Left ventricle myocardium superior (tissue), 1 donor: Measurements from ENCODE around the gene SRGAP1. TPM values are rescaled to one million over a fixed set of nuclear protein-coding genes. Genes with fewer than 3 reads are reported as not detected.
"Not testable (repeated sequence)": the region's sequence is repeated elsewhere in the genome, so short reads cannot be mapped to it uniquely, and the experiment has no call there.

Source experiments
- ATAC-seq: fragments of 200-7000 bp; cut with Tn5 transposase; one replicate; pipeline ENCODE4 v1.9.1; 2020; ENCODE audit warnings: mild to moderate bottlenecking, moderate library complexity
- DNase-seq: peaks from one replicate; pipeline ENCODE4 v3.0.0-alpha.2; 2020
- intact Hi-C: fragments of 100-400 bp; cut with micrococcal nuclease; formaldehyde crosslinking; loops from one replicate; pipeline ENCODE4 v1.11.0; 2022
- total RNA-seq: library from RNA; stranded (reverse); fragmentation: NEBNext Ultra II Directional; extraction: Animal tissue kit (Norgen Biotek cat#: 25700); gene quantifications from one replicate; pipeline ENCODE4 v1.2.1, GENCODE V29; 2021
- donor health status: DM: no; HTN: yes; CAD: no; lungs with severe emphysema.

Gene SRGAP1
- total RNA-seq, 1 donor from 2014 or later: 2.6 TPM

DNA sequence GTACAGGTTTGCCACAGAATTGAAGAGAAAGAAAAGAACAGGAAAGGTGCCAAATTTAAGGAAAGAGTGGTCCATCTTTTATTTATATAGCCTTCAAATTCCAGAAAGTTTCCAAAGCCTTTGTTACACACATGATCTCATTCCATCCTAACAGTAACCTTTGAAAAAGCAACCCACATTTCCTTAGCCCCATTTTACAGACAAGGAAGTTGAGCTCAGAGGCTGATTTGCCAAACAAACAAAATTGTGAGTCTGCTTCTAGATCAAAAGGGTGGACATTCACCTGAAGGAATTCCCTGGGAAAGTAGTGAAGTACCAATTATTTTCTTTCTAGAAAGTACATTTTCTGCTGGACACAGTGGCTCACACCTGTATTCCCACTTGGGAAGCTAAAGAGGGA lies 345.6 kb downstream of the SRGAP1 start:
- ATAC-seq (no peak), DNase-seq (no peak)
- intact Hi-C loops: no loop called here

DNA sequence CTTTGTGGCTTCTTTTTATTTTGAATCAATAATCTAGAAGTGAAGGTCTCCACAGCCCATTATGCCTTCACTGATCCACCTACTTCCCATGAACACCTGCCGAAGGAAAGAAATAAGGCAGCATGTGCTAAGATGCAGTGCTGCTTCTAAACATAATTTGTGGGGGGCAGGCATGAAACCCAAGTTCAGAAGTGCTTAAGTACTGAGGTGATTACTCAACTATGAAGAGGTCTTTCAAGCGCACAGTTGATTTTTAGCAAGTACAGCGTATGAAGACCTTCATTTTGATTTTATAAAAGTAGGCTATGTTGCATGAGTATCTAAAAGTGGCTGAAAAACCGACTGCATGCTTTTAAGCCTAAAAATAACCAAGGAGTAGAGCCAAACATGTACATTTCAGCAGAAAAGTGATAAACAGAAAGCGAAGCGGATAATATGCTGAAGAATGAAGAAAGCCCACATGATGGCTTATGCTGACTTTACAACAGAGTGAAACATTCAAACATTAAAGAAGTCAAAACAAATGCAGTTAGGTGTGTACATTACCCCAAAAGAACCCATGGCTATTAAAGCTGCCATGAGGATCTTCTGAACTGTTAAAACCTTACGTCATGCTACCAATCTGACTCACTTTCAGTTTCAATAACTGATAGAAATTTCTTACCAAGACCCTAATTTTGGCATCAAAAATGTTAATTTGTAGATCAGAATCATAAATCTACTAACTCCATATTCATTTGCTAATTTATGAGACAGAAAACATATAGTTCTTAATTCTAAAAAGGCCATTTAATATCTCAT lies 348.3 kb downstream of the SRGAP1 start:
- DNase-seq (no peak), ATAC-seq (no peak)
- intact Hi-C loops: no loop called here

DNA sequence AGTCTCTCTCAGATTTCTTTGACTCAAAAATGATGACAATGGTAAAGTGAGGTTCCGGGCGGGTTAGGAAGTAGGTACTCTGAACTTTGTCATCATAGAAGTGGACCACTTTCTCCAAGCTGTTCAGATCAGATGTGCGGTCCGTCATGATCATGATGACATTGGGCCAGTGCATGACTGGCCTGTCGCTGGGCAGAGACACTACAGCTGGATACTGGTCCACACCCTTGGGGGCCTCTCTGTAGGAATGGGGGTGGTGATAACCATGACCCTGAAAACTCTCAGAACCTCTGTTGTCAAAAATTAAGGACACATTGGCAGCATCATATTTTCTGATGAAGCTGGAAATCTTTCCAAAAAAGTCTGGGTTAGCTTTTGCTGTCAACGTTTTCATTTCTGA lies 349.4 kb downstream of the SRGAP1 start:
- ATAC-seq (peak; percentile 63), DNase-seq (no peak)
- intact Hi-C loops: no loop called here

DNA sequence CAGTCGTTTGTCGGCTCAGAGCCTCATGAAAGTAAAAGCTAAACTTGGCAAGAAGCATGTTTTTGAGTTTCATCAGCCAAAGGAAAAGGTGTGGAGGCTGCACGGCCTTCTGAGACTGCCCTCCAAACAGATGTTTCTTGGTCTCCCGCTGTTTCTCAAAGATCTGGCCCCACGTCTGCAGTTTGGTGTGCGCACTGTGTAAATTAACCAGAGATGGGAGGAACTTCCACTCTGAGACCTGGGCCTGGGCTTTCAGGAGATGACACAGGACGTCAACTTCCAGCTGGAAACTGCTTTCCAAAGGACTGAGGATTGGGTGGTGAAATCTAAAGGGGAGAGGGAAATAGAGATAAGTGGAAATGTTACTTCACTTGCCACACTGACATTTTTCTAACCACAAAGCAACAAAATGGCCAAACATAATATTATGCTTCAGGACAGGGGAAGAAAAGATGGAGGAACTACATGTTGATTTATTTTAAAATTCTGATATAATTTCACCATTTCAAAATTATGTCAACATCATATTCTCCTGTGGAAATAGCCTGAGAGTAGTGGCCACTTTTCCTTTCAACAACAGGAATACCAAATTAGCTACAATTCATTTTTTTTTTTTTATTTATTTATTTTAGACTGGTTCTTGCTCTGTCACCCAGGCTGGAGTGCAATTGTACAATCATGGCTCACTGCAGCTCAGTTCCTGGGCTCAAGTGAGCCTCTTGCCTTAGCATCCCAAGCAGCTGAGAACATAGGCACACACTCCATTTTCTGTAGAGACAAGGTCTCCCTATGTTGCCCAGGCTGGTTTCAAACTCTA lies 350.0 kb downstream of the SRGAP1 start:
- ATAC-seq (peak; percentile 86), DNase-seq (peak; percentile 27)
- intact Hi-C loops: no loop called here

DNA sequence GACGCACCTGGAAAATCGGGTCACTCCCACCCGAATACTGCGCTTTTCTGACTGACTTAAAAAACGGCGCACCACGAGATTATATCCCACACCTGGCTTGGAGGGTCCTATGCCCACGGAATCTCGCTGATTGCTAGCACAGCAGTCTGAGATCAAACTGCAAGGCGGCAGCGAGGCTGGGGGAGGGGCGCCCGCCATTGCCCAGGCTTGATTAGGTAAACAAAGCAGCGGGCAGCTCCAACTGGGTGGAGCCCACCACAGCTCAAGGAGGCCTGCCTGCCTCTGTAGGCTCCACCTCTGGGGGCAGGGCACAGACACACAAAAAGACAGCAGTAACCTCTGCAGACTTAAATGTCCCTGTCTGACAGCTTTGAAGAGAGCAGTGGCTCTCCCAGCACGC lies 351.3 kb downstream of the SRGAP1 start:
- intact Hi-C loops, ATAC-seq, DNase-seq: not testable (repeated sequence)

DNA sequence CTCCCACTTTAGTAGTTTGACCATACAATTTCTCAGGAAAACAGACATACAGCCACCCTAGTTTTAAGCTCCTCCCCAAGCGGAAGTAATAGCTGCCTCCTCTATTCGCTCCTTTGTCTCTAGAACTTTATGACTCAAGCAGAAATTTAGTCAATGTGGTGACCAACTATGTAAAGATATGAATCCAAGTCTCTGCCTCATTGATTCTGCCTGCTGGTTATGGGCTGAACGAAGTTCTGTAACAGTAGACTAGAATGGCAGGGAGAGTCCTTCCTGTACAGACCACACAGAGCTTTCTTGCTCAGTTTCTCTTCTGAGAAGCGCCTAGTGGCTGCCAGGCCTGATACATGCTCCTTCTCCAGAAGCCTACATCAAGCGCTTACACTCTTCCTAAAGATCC lies 358.5 kb downstream of the SRGAP1 start:
- DNase-seq (no peak), ATAC-seq (no peak)

DNA sequence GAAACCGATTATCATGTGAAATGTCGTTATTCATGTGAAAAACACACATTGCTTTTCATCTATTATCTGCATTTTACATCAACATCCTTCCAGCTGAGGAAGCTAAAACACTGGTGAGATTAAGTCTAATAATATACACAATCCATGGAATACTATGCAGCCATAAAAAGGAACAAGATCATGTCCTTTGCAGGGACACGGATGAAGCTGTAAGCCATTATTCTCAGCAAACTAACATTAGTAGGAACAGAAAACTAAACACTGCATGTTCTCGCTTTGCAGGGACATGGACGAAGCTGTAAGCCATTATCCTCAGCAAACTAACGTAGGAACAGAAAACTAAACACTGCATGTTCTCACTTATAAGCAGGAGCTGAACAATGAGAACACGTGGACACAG lies 359.3 kb downstream of the SRGAP1 start:
- intact Hi-C loops: no loop called here
- no peak for DNase-seq
- no peak for ATAC-seq

More for the DNA sequence above, 358.5 kb downstream of the SRGAP1 start:
- intact Hi-C loops: no loop called here

DNA sequence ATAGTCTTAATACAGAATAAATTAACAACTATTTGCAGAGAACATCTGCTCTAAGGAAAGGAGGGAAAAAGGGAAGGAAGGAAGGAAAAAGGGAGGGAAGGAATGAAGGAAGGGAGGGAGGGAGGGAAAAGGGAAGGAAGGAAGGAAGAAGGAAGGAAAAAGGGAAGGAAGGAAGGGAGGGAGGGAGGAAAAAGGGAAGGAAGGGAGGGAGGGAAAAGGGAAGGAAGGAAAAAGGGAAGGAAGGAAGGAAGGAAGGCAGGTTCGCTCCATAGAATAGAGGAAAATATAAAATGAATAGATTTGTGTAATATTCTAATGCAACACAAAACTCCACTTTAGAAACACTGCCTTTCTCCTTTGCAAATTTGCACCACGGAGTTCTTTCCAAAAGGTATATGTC lies 361.0 kb downstream of the SRGAP1 start:
- no peak for ATAC-seq
- intact Hi-C loops: no loop called here

DNA sequence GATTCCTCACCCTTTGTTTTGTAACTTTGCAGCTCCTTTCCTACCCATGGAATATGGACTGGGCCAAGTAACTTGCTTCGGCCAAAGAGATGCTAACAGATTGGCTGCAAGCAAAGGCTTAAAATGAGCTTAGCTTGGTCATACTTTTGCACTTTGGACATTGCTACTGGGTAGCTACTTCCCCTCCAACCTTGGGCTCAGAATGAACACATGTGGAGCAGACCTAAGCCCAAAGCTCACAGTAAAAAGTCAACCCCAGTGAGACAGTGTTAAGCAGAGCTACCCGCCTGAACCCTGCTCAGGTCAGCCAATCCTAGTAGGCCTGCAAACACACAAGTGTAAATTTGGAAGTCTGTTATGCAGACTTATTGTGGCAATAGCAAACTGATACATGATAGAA lies 363.0 kb downstream of the SRGAP1 start:
- intact Hi-C loops: no loop called here
- no peak for DNase-seq
- no peak for ATAC-seq

More for the DNA sequence above, 361.0 kb downstream of the SRGAP1 start:
- DNase-seq: no peak

Other genes with a start within 250 kb of the SRGAP1 start
- 51.0 TPM for gene DPY19L2, start 176.2 kb upstream of the SRGAP1 start, total RNA-seq
- gene RXYLT1, start 64.8 kb upstream of the SRGAP1 start, total RNA-seq: 15.5 TPM